ENCODE results near the gene PLAAT3. TPM values are rescaled to one million over a fixed set of nuclear protein-coding genes. Genes with fewer than 3 reads are reported as not detected.
"Not testable (repeated sequence)": the region's sequence is repeated elsewhere in the genome, so short reads cannot be mapped to it uniquely, and the experiment has no call there.

Gene PLAAT3
- total and polyA plus RNA-seq, 7 experiments from 2014 or later = 0.92 to 10.3 (median 2.0) TPM

GRCh38 chr11:63589000-63589399, 25.2 kb downstream of the PLAAT3 start:
- intact Hi-C loops (cut with micrococcal nuclease) = no loop called here
- peaks cover 2 to 6% (median 4%) of the 10 kb centered on the region in 5 donors for H3K36me3 Mint-ChIP-seq
- DNase-seq (no peak), ATAC-seq (no peak)
- no peaks in the 10 kb centered on the region for H3K36me3 ChIP-seq (ENCODE audit: control insufficient read depth in 2 of 3, insufficient read depth in 3 of 3, low read length in 3 of 3)
- no peaks in the 10 kb centered on the region for H3K4me1 ChIP-seq (ENCODE audit: control insufficient read depth in 2 of 2, insufficient read depth in 2 of 2, low read length in 2 of 2)
- H3K4me3 Mint-ChIP-seq = no peak overlapping the region
- H3K4me1 Mint-ChIP-seq = peaks cover 0 to 1% (median 0%) of the 10 kb centered on the region in 7 donors
- no peak overlapping the region for H3K4me3 ChIP-seq (ENCODE audit: low read length)
- no peak overlapping the region for H3K27ac ChIP-seq (ENCODE audit: low read depth, low read length)
- CTCF ChIA-PET = no interaction called here
- no peak overlapping the region for H3K27ac Mint-ChIP-seq
- peaks cover 0 to 8% (median 0%) of the 10 kb centered on the region in 11 donors for H3K9me3 Mint-ChIP-seq
- no peaks in the 10 kb centered on the region for H3K27me3 Mint-ChIP-seq
- POLR2A ChIA-PET = no interaction called here
- no peaks in the 10 kb centered on the region for H3K27me3 ChIP-seq (ENCODE audit: control insufficient read depth in 2 of 2, insufficient read depth in 2 of 2, low read length in 2 of 2)
- H3K9me3 ChIP-seq (ENCODE audit: control insufficient read depth in 2 of 3, low read length in 3 of 3) = no peaks in the 10 kb centered on the region

GRCh38 chr11:63586451-63587166, 27.6 kb downstream of the PLAAT3 start:
- DNase-seq = no peak
- Histone ChIP-seq H3K27me3 (ENCODE audit: control insufficient read depth in 2 of 2, insufficient read depth in 2 of 2, low read length in 2 of 2) (no peaks in the 10 kb centered on the region), H3K4me1 (ENCODE audit: control insufficient read depth in 2 of 2, insufficient read depth in 2 of 2, low read length in 2 of 2) (peaks cover 0 to 6% of the 10 kb centered on the region in 2 donors), H3K36me3 (ENCODE audit: control insufficient read depth in 2 of 3, insufficient read depth in 3 of 3, low read length in 3 of 3) (no peaks in the 10 kb centered on the region), H3K4me3 (ENCODE audit: low read length) (no peak overlapping the region), H3K27ac (ENCODE audit: low read depth, low read length) (no peak overlapping the region), H3K9me3 (ENCODE audit: control insufficient read depth in 2 of 3, low read length in 3 of 3) (no peaks in the 10 kb centered on the region)
- Mint-ChIP-seq H3K9me3 (peaks cover 4 to 18% (median 7%) of the 10 kb centered on the region in 11 donors), H3K4me3 (no peak overlapping the region), H3K27me3 (no peaks in the 10 kb centered on the region), H3K4me1 (peaks cover 7 to 25% (median 12%) of the 10 kb centered on the region in 7 donors), H3K36me3 (peaks cover 4 to 15% (median 9%) of the 10 kb centered on the region in 5 donors), H3K27ac (no peak overlapping the region)
- intact Hi-C loops (cut with micrococcal nuclease) = no loop called here
- CTCF ChIA-PET = no interaction called here
- POLR2A ChIA-PET = no interaction called here
- no peak for ATAC-seq

GRCh38 chr11:63583357-63583677, 30.9 kb downstream of the PLAAT3 start:
- ATAC-seq = no peak
- Mint-ChIP-seq H3K27me3 (no peaks in the 10 kb centered on the region), H3K9me3 (peaks cover 6 to 38% (median 18%) of the 10 kb centered on the region in 11 donors), H3K4me1 (peaks cover 7 to 25% (median 12%) of the 10 kb centered on the region in 7 donors), H3K27ac (peak overlapping the region in 4 of 9 donors; percentile 10 to 45 (median 36)), H3K4me3 (peak overlapping the region in 1 of 10 donors; percentile 33), H3K36me3 (peaks cover 7 to 33% (median 8%) of the 10 kb centered on the region in 5 donors)
- ChIA-PET CTCF (interaction anchor here (0.6 to 1.2 kb wide), 2 partner anchors 16 to 54 kb away, joined by 3 to 4 read pairs; no protein-coding TSS in a partner anchor), POLR2A (interaction anchor here (0.7 to 1.4 kb wide), 2 partner anchors 18 to 45 kb away, joined by 3 to 4 read pairs; no protein-coding TSS in a partner anchor)
- Histone ChIP-seq H3K27ac (ENCODE audit: low read depth, low read length) (no peak overlapping the region), H3K36me3 (ENCODE audit: control insufficient read depth in 2 of 3, insufficient read depth in 3 of 3, low read length in 3 of 3) (no peaks in the 10 kb centered on the region), H3K9me3 (ENCODE audit: control insufficient read depth in 2 of 3, low read length in 3 of 3) (no peaks in the 10 kb centered on the region), H3K27me3 (ENCODE audit: control insufficient read depth in 2 of 2, insufficient read depth in 2 of 2, low read length in 2 of 2) (no peaks in the 10 kb centered on the region), H3K4me1 (ENCODE audit: control insufficient read depth in 2 of 2, insufficient read depth in 2 of 2, low read length in 2 of 2) (peaks cover 0 to 6% of the 10 kb centered on the region in 2 donors), H3K4me3 (ENCODE audit: low read length) (no peak overlapping the region)
- DNase-seq = no peak
- intact Hi-C loops (cut with micrococcal nuclease) = no loop called here

GRCh38 chr11:63581224-63581623, 33.0 kb downstream of the PLAAT3 start:
- H3K9me3 Mint-ChIP-seq = peaks cover 6 to 35% (median 20%) of the 10 kb centered on the region in 11 donors
- POLR2A ChIA-PET; intact Hi-C loops (cut with micrococcal nuclease); H3K4me1 ChIP-seq (ENCODE audit: control insufficient read depth in 2 of 2, insufficient read depth in 2 of 2, low read length in 2 of 2); H3K27me3 ChIP-seq (ENCODE audit: control insufficient read depth in 2 of 2, insufficient read depth in 2 of 2, low read length in 2 of 2); H3K4me3 ChIP-seq (ENCODE audit: low read length); DNase-seq; ATAC-seq; H3K36me3 ChIP-seq (ENCODE audit: control insufficient read depth in 2 of 3, insufficient read depth in 3 of 3, low read length in 3 of 3); H3K27ac Mint-ChIP-seq; H3K9me3 ChIP-seq (ENCODE audit: control insufficient read depth in 2 of 3, low read length in 3 of 3); H3K4me3 Mint-ChIP-seq; H3K27ac ChIP-seq (ENCODE audit: low read depth, low read length); H3K27me3 Mint-ChIP-seq: not testable (repeated sequence)
- peaks cover 9 to 25% (median 12%) of the 10 kb centered on the region in 7 donors for H3K4me1 Mint-ChIP-seq
- peaks cover 7 to 35% (median 11%) of the 10 kb centered on the region in 5 donors for H3K36me3 Mint-ChIP-seq
- CTCF ChIA-PET = interaction anchor here (1.3 kb wide), 1 partner anchor 102 kb away, joined by 4 read pairs; no protein-coding TSS in a partner anchor

GRCh38 chr11:63578882-63579281, 35.4 kb downstream of the PLAAT3 start:
- H3K36me3 Mint-ChIP-seq = peaks cover 7 to 38% (median 11%) of the 10 kb centered on the region in 5 donors
- ATAC-seq; intact Hi-C loops (cut with micrococcal nuclease): not testable (repeated sequence)

GRCh38 chr11:63574856-63575602, 39.2 kb downstream of the PLAAT3 start:
- intact Hi-C loops (cut with micrococcal nuclease) = loop anchor here (1.0 to 5.0 kb wide), 7 partner anchors 11 to 96 kb away; partner anchors contain the start of genes PLAAT3 (in 1 of the 2) and PLAAT4 (in 1 of the 2)
- Mint-ChIP-seq H3K27me3 (peaks cover 0 to 18% (median 0%) of the 10 kb centered on the region in 5 donors), H3K36me3 (peaks cover 0 to 16% (median 3%) of the 10 kb centered on the region in 5 donors), H3K4me1 (peaks cover 18 to 40% (median 30%) of the 10 kb centered on the region in 7 donors), H3K4me3 (peak overlapping the region; percentile 77 to 95 (median 88)), H3K9me3 (peaks cover 0 to 13% (median 4%) of the 10 kb centered on the region in 11 donors), H3K27ac (peak overlapping the region; percentile 81 to 99 (median 93))
- DNase-seq = no peak
- ChIA-PET CTCF (interaction anchor here (2.4 to 2.9 kb wide), 2 partner anchors 38 to 96 kb away, joined by 9 read pairs; partner anchors contain the start of gene PLAAT4), POLR2A (interaction anchor here (0.5 to 3.4 kb wide), 6 partner anchors 20 to 743 kb away, joined by 3 to 23 read pairs (median 5); partner anchors contain the start of genes PLAAT4 and STX5)
- Histone ChIP-seq H3K27ac (ENCODE audit: low read depth, low read length) (peak overlapping the region; percentile 33), H3K36me3 (ENCODE audit: control insufficient read depth in 2 of 3, insufficient read depth in 3 of 3, low read length in 3 of 3) (no peaks in the 10 kb centered on the region), H3K9me3 (ENCODE audit: control insufficient read depth in 2 of 3, low read length in 3 of 3) (no peaks in the 10 kb centered on the region), H3K27me3 (ENCODE audit: control insufficient read depth in 2 of 2, insufficient read depth in 2 of 2, low read length in 2 of 2) (no peaks in the 10 kb centered on the region), H3K4me1 (ENCODE audit: control insufficient read depth in 2 of 2, insufficient read depth in 2 of 2, low read length in 2 of 2) (peaks cover 12 to 13% of the 10 kb centered on the region in 2 donors), H3K4me3 (ENCODE audit: low read length) (peak overlapping the region; percentile 43)
- no peak for ATAC-seq

More at GRCh38 chr11:63578882-63579281, 35.4 kb downstream of the PLAAT3 start:
- peaks cover 6 to 35% (median 20%) of the 10 kb centered on the region in 11 donors for H3K9me3 Mint-ChIP-seq
- H3K36me3 ChIP-seq (ENCODE audit: control insufficient read depth in 2 of 3, insufficient read depth in 3 of 3, low read length in 3 of 3); DNase-seq; H3K27me3 ChIP-seq (ENCODE audit: control insufficient read depth in 2 of 2, insufficient read depth in 2 of 2, low read length in 2 of 2); H3K27me3 Mint-ChIP-seq; CTCF ChIA-PET; H3K4me3 ChIP-seq (ENCODE audit: low read length); POLR2A ChIA-PET; H3K9me3 ChIP-seq (ENCODE audit: control insufficient read depth in 2 of 3, low read length in 3 of 3); H3K27ac ChIP-seq (ENCODE audit: low read depth, low read length): not testable (repeated sequence)
- H3K4me1 Mint-ChIP-seq = peaks cover 21 to 44% (median 29%) of the 10 kb centered on the region in 7 donors
- H3K27ac Mint-ChIP-seq = peak overlapping the region in 1 of 9 donors; percentile 20
- peaks cover 12 to 17% of the 10 kb centered on the region in 2 donors for H3K4me1 ChIP-seq (ENCODE audit: control insufficient read depth in 2 of 2, insufficient read depth in 2 of 2, low read length in 2 of 2)
- peak overlapping the region in 1 of 10 donors; percentile 17 for H3K4me3 Mint-ChIP-seq

Measured in naive thymus-derived CD4-positive, alpha-beta T cell (primary cell).